Chondrocyte (in vitro differentiated cells): ENCODE measurements around the gene ZNF138. TPM values are rescaled to one million over a fixed set of nuclear protein-coding genes. Genes with fewer than 3 reads are reported as not detected.
"Not testable (repeated sequence)": the region's sequence is repeated elsewhere in the genome, so short reads cannot be mapped to it uniquely, and the experiment has no call there.

ENCODE experiments used
- DNase-seq: peaks from one replicate; pipeline ENCODE4 v3.0.0; 2021; ENCODE audit warnings: mixed read lengths, low spot score
- H3K27ac Mint-ChIP-seq: one replicate; pipeline ENCODE4 v1.8.0; 2021; ENCODE audit warnings: mild to moderate bottlenecking, moderate library complexity, mixed read lengths; ENCODE audit not compliant: unreplicated experiment
- H3K27me3 Mint-ChIP-seq: 2 replicates; pipeline ENCODE4 v1.8.0; 2021; ENCODE audit warnings: low read depth, mixed read lengths
- H3K36me3 Mint-ChIP-seq: 2 replicates; pipeline ENCODE4 v1.8.0; 2021; ENCODE audit warnings: low read depth, mixed read lengths
- H3K4me1 Mint-ChIP-seq: 2 replicates; pipeline ENCODE4 v1.8.0; 2021; ENCODE audit warnings: low read depth, mild to moderate bottlenecking, mixed read lengths
- H3K4me3 Mint-ChIP-seq: one replicate; pipeline ENCODE4 v1.8.0; 2021; ENCODE audit warnings: mild to moderate bottlenecking, moderate library complexity, mixed read lengths; ENCODE audit not compliant: unreplicated experiment
- H3K9me3 Mint-ChIP-seq: 2 replicates; pipeline ENCODE4 v1.8.0; 2021; ENCODE audit warnings: low read depth, mixed read lengths
- CTCF ChIP-seq: fragments of 200-600 bp; sonication (generic); IDR thresholded peaks from 2 replicates; pipeline ENCODE4 v1.5.0; 2021; ENCODE audit warnings: antibody characterized with exemption, mild to moderate bottlenecking, moderate library complexity
- total RNA-seq: library from RNA; stranded (reverse); gene quantifications from 3 replicates; pipeline ENCODE4 v1.2.1, GENCODE V29; 2021

Gene ZNF138
- total RNA-seq, 1 donor from 2014 or later: 4.3 TPM

DNA sequence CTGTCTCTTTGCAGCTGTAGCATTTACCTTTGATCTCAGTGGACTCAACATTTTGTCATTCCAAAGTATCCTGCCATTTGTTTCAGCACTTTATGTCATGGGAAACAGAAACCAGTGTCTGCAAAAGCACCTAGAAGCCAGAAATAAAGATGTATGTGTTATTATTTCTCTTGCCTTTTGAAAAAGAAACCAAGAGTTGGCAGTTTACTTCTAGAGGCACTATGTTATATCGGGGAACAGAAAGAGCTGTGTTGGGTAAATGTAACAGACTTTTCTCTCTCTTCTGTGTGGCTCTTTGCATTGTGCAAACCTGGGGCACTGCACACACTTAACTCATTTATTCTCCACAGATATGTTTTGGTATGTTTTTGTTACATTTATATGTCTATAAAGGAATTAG, 36.7 kb downstream of the ZNF138 start:
- Mint-ChIP-seq H3K27me3 (no peaks in the 10 kb centered on the region), H3K4me3 (no peak overlapping the region), H3K4me1 (no peaks in the 10 kb centered on the region), H3K27ac (no peak overlapping the region), H3K36me3 (peaks cover 13% of the 10 kb centered on the region), H3K9me3 (peaks cover 26% of the 10 kb centered on the region)
- TF ChIP-seq CTCF: no peak
- no peak for DNase-seq

GRCh38 chr7:64832136-64832535, 37.9 kb downstream of the ZNF138 start:
- no peaks in the 10 kb centered on the region for H3K4me1 Mint-ChIP-seq
- peaks cover 13% of the 10 kb centered on the region for H3K36me3 Mint-ChIP-seq
- no peaks in the 10 kb centered on the region for H3K27me3 Mint-ChIP-seq
- no peak for TF ChIP-seq CTCF
- H3K27ac Mint-ChIP-seq: no peak overlapping the region
- peaks cover 28% of the 10 kb centered on the region for H3K9me3 Mint-ChIP-seq
- no peak for DNase-seq
- no peak overlapping the region for H3K4me3 Mint-ChIP-seq

DNA sequence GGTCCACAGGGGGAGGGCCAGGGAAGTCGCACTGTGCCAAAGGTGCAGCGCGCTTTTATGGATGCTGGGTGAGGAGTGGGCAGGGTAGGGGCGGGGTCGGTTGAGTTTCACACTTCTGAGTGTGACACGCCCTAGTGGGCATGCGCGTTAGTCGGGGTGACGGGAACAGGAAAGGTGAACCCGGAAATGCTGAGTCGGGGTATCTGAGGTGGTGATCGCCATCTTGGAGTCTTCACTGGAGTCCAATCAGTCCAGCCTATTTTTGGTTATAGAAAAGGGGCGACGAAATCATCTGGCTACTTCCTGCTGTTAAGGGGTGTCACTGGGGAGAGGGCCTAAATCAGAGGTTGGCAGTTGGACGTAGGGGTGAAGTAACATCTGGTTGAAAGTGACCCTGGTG, 40.8 kb downstream of the ZNF138 start:
- peaks cover 16% of the 10 kb centered on the region for H3K36me3 Mint-ChIP-seq

DNA sequence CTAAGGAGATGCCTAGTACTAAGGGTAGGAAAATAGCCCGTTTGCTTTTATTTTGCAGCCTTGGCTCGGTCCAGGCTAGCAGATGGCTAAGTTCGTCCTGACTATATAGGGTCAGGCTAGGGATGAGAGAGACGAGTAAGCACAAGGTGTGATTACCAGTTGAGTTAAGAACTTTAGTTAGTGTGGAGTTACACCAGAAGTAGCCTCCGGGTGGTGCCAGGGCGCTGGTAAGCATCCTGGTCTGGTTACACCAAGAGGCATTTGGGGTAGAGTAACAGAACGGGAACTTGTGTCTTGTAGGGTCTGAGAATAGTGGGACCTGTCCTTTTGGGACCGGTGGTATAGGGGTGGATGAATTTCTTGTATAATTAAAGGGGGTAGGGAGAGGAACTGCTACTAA, 41.6 kb downstream of the ZNF138 start:
- Mint-ChIP-seq H3K9me3 (peaks cover 41% of the 10 kb centered on the region), H3K36me3 (peaks cover 16% of the 10 kb centered on the region)
- H3K4me1 Mint-ChIP-seq: not testable (repeated sequence)

More for the DNA sequence above, 40.8 kb downstream of the ZNF138 start:
- H3K4me1 Mint-ChIP-seq: no peaks in the 10 kb centered on the region
- H3K9me3 Mint-ChIP-seq: peaks cover 41% of the 10 kb centered on the region
- TF ChIP-seq CTCF: no peak
- no peak overlapping the region for H3K27ac Mint-ChIP-seq
- H3K4me3 Mint-ChIP-seq: no peak overlapping the region
- H3K27me3 Mint-ChIP-seq: no peaks in the 10 kb centered on the region
- no peak for DNase-seq

DNA sequence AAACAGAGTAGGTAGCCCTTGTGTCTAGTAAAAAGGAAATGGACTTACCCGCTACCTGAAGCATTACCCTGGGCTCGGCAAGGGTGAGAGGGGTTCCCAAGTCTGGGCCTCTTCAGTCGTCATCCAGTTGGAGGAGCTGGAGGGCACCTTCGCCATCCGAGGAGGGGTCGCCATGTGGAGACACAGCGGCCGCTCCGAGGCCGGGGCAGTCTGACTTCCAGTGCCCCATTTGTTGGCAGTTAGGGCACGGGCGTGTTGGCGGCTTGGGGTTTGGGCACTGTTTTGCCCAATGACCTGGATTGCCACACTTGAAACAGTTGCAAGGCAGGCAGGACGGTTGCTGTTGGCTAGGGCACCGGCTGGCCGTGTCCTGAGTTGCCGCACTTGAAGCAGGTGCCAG, 43.8 kb downstream of the ZNF138 start:
- peaks cover 30% of the 10 kb centered on the region for H3K9me3 Mint-ChIP-seq
- not testable (repeated sequence) for H3K36me3 Mint-ChIP-seq, H3K4me1 Mint-ChIP-seq, H3K27ac Mint-ChIP-seq, H3K27me3 Mint-ChIP-seq, DNase-seq, H3K4me3 Mint-ChIP-seq

More for the DNA sequence above, 41.6 kb downstream of the ZNF138 start:
- not testable (repeated sequence) for H3K27ac Mint-ChIP-seq, DNase-seq, H3K4me3 Mint-ChIP-seq, H3K27me3 Mint-ChIP-seq

DNA sequence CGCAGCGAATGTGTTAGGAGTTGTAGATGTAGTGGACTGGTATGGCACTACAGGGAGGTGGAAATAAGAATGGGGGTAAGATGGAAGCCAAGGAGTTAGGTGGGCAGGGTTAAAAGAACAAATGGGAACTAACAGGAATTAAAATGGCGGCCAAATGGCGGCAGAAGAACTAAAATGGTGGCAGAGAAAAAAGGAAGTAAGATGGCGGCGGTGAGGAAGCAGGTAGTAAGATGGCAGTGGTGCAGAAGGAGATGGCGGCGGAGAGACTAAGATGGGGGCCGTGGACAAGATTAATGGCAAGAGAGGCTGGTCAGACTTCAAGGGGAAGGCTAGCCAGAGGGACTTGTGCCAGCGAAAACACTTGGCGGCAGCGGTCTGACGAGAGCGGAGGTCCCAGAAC, 44.5 kb downstream of the ZNF138 start:
- H3K9me3 Mint-ChIP-seq: peaks cover 30% of the 10 kb centered on the region
- H3K4me1 Mint-ChIP-seq: peaks cover 4% of the 10 kb centered on the region

More for the DNA sequence above, 44.5 kb downstream of the ZNF138 start:
- Mint-ChIP-seq H3K27me3 (no peaks in the 10 kb centered on the region), H3K27ac (no peak overlapping the region), H3K36me3 (peaks cover 5% of the 10 kb centered on the region), H3K4me3 (no peak overlapping the region)
- no peak for DNase-seq
- no peak for TF ChIP-seq CTCF
